Upper lobe of left lung (tissue), 4 donors: ENCODE results near the gene ATP1A2.

Experiments used
- POLR2A ChIP-seq, 4 donors: fragments of 450-650 bp; IDR thresholded peaks; one replicate each; pipeline ENCODE4 v1.5.1; 2016 to 2017; ENCODE audit warnings: antibody characterized with exemption in 4 of 4, mild to moderate bottlenecking in 2 of 4
- POLR2AphosphoS5 ChIP-seq, 2 donors: sonication (generic); formaldehyde crosslinking; IDR thresholded peaks; one replicate each; pipeline ENCODE4 v1.5.1; 2017; ENCODE audit warnings: antibody characterized with exemption in 2 of 2
- TF ChIP-seq, protein P1 (sequence below), 6 experiments: fragments of 450-650 bp in 4 of 6; fragments of 200-600 bp in 2 of 6; sonication (generic) in 2 of 6; IDR thresholded peaks; one replicate each; pipeline ENCODE4 v1.5.1; 2016 to 2019; ENCODE audit warnings: antibody characterized with exemption in 6 of 6

DNA sequence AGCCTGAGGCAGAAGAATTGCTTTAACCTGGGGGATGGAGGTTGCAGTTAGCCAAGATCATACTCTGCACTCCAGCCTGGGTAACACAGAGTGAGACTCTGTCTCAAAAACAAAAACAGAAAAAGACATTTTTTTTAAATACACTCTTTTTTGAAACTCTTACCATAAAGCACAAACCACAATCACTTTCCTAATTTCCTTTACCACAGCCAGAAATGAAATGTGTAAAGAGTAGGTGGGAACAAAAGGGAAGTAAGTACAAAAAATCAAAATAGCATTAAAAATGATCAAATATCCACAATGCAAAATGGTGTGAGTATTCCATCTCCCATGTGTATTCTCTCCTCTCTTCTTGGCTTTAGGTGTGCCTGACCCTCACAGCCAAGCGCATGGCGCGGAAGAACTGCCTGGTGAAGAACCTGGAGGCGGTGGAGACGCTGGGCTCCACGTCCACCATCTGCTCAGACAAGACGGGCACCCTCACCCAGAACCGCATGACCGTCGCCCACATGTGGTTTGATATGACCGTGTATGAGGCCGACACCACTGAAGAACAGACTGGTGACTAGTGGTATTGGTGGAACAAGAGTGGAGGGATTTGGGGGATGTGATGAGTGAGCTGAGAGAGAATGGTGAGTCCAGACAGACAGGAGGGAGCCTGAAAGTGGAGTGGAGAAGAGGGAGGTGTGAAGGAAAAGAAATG lies 50.8 kb downstream of the ATP1A2 start:
- TF ChIP-seq POLR2A (IDR thresholded peaks at IDR 0.05) (no peak), POLR2AphosphoS5 (IDR thresholded peaks at IDR 0.05) (no peak)
- TF ChIP-seq, protein P1, sequence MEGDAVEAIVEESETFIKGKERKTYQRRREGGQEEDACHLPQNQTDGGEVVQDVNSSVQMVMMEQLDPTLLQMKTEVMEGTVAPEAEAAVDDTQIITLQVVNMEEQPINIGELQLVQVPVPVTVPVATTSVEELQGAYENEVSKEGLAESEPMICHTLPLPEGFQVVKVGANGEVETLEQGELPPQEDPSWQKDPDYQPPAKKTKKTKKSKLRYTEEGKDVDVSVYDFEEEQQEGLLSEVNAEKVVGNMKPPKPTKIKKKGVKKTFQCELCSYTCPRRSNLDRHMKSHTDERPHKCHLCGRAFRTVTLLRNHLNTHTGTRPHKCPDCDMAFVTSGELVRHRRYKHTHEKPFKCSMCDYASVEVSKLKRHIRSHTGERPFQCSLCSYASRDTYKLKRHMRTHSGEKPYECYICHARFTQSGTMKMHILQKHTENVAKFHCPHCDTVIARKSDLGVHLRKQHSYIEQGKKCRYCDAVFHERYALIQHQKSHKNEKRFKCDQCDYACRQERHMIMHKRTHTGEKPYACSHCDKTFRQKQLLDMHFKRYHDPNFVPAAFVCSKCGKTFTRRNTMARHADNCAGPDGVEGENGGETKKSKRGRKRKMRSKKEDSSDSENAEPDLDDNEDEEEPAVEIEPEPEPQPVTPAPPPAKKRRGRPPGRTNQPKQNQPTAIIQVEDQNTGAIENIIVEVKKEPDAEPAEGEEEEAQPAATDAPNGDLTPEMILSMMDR (IDR thresholded peaks at IDR 0.05) = no peak
